Heart left ventricle (tissue), 13 donors: ENCODE data around the gene ULK1.
"Not testable (repeated sequence)": the region's sequence is repeated elsewhere in the genome, so short reads cannot be mapped to it uniquely, and the experiment has no call there.

Experiments
- CTCF ChIP-seq, 12 donors: fragments of 200-600 bp; sonication (generic) in 4 of 12; IDR thresholded peaks; one replicate each; pipeline versions ENCODE4 v1.5.0 to v1.8.0; 2018 to 2022; ENCODE audit warnings: antibody characterized with exemption in 12 of 12, mild to moderate bottlenecking in 5 of 12
- POLR2A ChIP-seq, 2 donors: fragments of 450-650 bp; IDR thresholded peaks; one replicate each; pipeline ENCODE4 v1.6.1; 2017; ENCODE audit warnings: antibody characterized with exemption in 2 of 2, mild to moderate bottlenecking in 2 of 2, moderate library complexity in 2 of 2
- donor health status: ischemic (EF 13 %, LVEDD 7.1; RV severe dilation, severe dysfunction).
- donor health status: DM: no; HTN: yes; CAD: no.
- donor health status: DM: no; HTN: no; CAD: no.
- donor health status: ischemic (EF 25% LVEDD 6.9; RV normal size, moderate dysfunction).
- donor health status: ischemic (EF 25% LVEDD 5.7; RV mildly dilated, moderate dysfunction).
- donor health status: ischemic (EF 35%, LVEDD 5.7; RV mildly dilated, moderate dysfunction).
- donor health status: nonischemic (EF 11% LVEDD 7.7; RV severe dilation, severe dysfunction).
- donor health status: DM: yes; HTN: yes; CAD: no.
- donor health status: PGD.
- donor health status: ischemic (EF 29% LVEDD 5.4; RV normal size, mild dysfunction).
- donor health status: nonischemic (EF 23%, LVEDD 6.1; RV moderate dilation, normal function).

DNA sequence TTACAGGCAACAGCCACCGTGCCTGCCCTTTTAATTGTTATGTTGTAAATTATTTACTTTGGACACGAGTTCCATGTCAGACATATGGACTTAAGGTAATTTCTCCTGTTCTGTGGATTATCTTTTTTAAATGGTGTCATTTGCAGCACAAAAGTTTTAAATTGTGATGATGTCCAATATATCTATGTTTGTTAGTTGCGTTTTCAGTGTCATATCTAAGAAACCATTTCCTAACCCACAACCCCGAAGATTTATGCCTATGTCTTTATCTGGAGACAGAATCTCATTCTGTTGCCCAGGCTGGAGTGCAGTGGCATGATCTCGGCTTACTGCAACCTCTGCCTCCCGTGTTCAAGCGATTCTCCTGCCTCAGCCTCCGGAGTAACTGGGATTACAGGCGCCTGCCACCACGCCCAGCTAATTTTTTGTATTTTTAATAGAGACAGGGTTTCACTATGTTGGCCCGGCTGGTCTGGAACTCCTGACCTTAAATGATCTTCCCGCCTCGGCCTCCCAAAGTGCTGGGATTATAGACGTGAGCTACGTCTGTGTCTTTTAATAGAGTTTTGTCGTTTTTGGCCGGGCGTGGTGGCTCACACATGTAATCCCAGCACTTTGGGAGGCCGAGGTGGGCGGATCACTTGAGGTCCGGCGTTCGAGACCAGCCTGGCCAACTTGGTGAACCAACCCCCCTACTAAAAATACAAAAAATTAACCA lies 54.5 kb downstream of the ULK1 start:
- TF ChIP-seq CTCF, POLR2A (IDR thresholded peaks at IDR 0.05): not testable (repeated sequence)
